Subcutaneous abdominal adipose tissue (tissue), 5 donors: ENCODE measurements around the gene GSE1.

Source experiments
- H3K27ac ChIP-seq: one replicate; pipeline ENCODE4 v1.7.0; 2013; ENCODE audit warnings: low read depth, mild to moderate bottlenecking, inconsistent platforms, low read length, moderate library complexity
- H3K27me3 ChIP-seq, 5 donors: one replicate each; pipeline ENCODE4 v1.7.0; 2013; ENCODE audit warnings: low read length in 5 of 5, inconsistent platforms in 1 of 5; ENCODE audit not compliant: control insufficient read depth in 5 of 5, insufficient read depth in 4 of 5
- H3K36me3 ChIP-seq, 5 donors: one replicate each; pipeline ENCODE4 v1.7.0; 2013; ENCODE audit warnings: low read length in 5 of 5; ENCODE audit not compliant: control insufficient read depth in 5 of 5, insufficient read depth in 5 of 5
- H3K4me1 ChIP-seq, 5 donors: one replicate each; pipeline ENCODE4 v1.7.0; 2013; ENCODE audit warnings: low read length in 5 of 5, mild to moderate bottlenecking in 3 of 5, moderate library complexity in 1 of 5; ENCODE audit not compliant: control insufficient read depth in 5 of 5, insufficient read depth in 5 of 5
- H3K4me3 ChIP-seq, 5 donors: one replicate each; pipeline ENCODE4 v1.7.0; 2013; ENCODE audit warnings: low read length in 5 of 5, low read depth in 1 of 5
- H3K9ac ChIP-seq, 5 donors: one replicate each; pipeline ENCODE4 v1.7.0; 2013; ENCODE audit warnings: low read length in 5 of 5, mild to moderate bottlenecking in 4 of 5, moderate library complexity in 3 of 5
- H3K9me3 ChIP-seq, 5 donors: one replicate each; pipeline ENCODE4 v1.7.0; 2013; ENCODE audit warnings: low read length in 5 of 5; ENCODE audit not compliant: control insufficient read depth in 5 of 5
- donor health status: healthy.
- donor health status: healthy.
- donor health status: healthy.
- donor health status: healthy.
- donor health status: healthy.

The GSE1 gene

GRCh38 chr16:85605051-85605911 is 7.8 kb upstream of the GSE1 start:
- H3K9ac ChIP-seq: peak overlapping the region in 1 of 5 donors; percentile 35
- peaks cover 3 to 66% (median 59%) of the 10 kb centered on the region in 5 donors for H3K4me1 ChIP-seq
- H3K36me3 ChIP-seq: peaks cover 0 to 11% (median 0%) of the 10 kb centered on the region in 5 donors
- H3K27me3 ChIP-seq: no peaks in the 10 kb centered on the region
- no peaks in the 10 kb centered on the region for H3K9me3 ChIP-seq
- H3K27ac ChIP-seq: no peak overlapping the region
- H3K4me3 ChIP-seq: no peak overlapping the region

- Histone ChIP-seq H3K27me3 (no peaks in the 10 kb centered on the region), H3K36me3 (peaks cover 0 to 11% (median 0%) of the 10 kb centered on the region in 5 donors), H3K9ac (no peak overlapping the region), H3K27ac (no peak overlapping the region), H3K9me3 (no peaks in the 10 kb centered on the region), H3K4me3 (no peak overlapping the region), H3K4me1 (peaks cover 6 to 66% (median 59%) of the 10 kb centered on the region in 5 donors)
Measured at GRCh38 chr16:85605912-85606841, 6.9 kb upstream of the GSE1 start.

- no peaks in the 10 kb centered on the region for H3K27me3 ChIP-seq
- H3K27ac ChIP-seq: no peak overlapping the region
- H3K9me3 ChIP-seq: no peaks in the 10 kb centered on the region
- peaks cover 6 to 65% (median 53%) of the 10 kb centered on the region in 5 donors for H3K4me1 ChIP-seq
- peak overlapping the region in 1 of 5 donors; percentile 6 for H3K4me3 ChIP-seq
- H3K9ac ChIP-seq: no peak overlapping the region
- peaks cover 0 to 11% (median 0%) of the 10 kb centered on the region in 5 donors for H3K36me3 ChIP-seq
Measured at GRCh38 chr16:85606904-85607303, 6.2 kb upstream of the GSE1 start.

- H3K36me3 ChIP-seq: peaks cover 0 to 11% (median 0%) of the 10 kb centered on the region in 5 donors
- H3K4me1 ChIP-seq: peaks cover 6 to 63% (median 51%) of the 10 kb centered on the region in 5 donors
- no peaks in the 10 kb centered on the region for H3K27me3 ChIP-seq
- H3K9ac ChIP-seq: peak overlapping the region in 2 of 5 donors; percentile 20 to 54
- peak overlapping the region in 1 of 5 donors; percentile 6 for H3K4me3 ChIP-seq
- no peaks in the 10 kb centered on the region for H3K9me3 ChIP-seq
- no peak overlapping the region for H3K27ac ChIP-seq
Measured at GRCh38 chr16:85607321-85607765, 5.8 kb upstream of the GSE1 start.

GRCh38 chr16:85607796-85608514 is 5.2 kb upstream of the GSE1 start:
- H3K27ac ChIP-seq: no peak overlapping the region

GRCh38 chr16:85608515-85608885 is 4.6 kb upstream of the GSE1 start:
- Histone ChIP-seq H3K27ac (no peak overlapping the region), H3K4me3 (no peak overlapping the region), H3K27me3 (no peaks in the 10 kb centered on the region), H3K36me3 (peaks cover 0 to 11% (median 0%) of the 10 kb centered on the region in 5 donors), H3K4me1 (peaks cover 3 to 63% (median 49%) of the 10 kb centered on the region in 5 donors), H3K9ac (no peak overlapping the region), H3K9me3 (no peaks in the 10 kb centered on the region)

More at GRCh38 chr16:85607796-85608514, 5.2 kb upstream of the GSE1 start:
- Histone ChIP-seq H3K9ac (peak overlapping the region in 1 of 5 donors; percentile 20), H3K36me3 (peaks cover 0 to 11% (median 0%) of the 10 kb centered on the region in 5 donors), H3K4me3 (no peak overlapping the region), H3K27me3 (no peaks in the 10 kb centered on the region), H3K4me1 (peaks cover 5 to 63% (median 51%) of the 10 kb centered on the region in 5 donors), H3K9me3 (no peaks in the 10 kb centered on the region)

GRCh38 chr16:85608887-85609286 is 4.2 kb upstream of the GSE1 start:
- Histone ChIP-seq H3K36me3 (peaks cover 0 to 11% (median 0%) of the 10 kb centered on the region in 5 donors), H3K4me1 (peaks cover 3 to 63% (median 48%) of the 10 kb centered on the region in 5 donors), H3K9me3 (no peaks in the 10 kb centered on the region), H3K27ac (no peak overlapping the region), H3K4me3 (no peak overlapping the region), H3K9ac (no peak overlapping the region), H3K27me3 (no peaks in the 10 kb centered on the region)

- H3K27ac ChIP-seq: peak overlapping the region; percentile 51
- peaks cover 3 to 66% (median 51%) of the 10 kb centered on the region in 5 donors for H3K4me1 ChIP-seq
- H3K4me3 ChIP-seq: no peak overlapping the region
Measured at GRCh38 chr16:85609539-85609938, 3.6 kb upstream of the GSE1 start.

GRCh38 chr16:85610059-85610445 is 3.1 kb upstream of the GSE1 start:
- Histone ChIP-seq H3K9ac (peak overlapping the region in 1 of 5 donors; percentile 56), H3K9me3 (no peaks in the 10 kb centered on the region), H3K27me3 (no peaks in the 10 kb centered on the region), H3K4me3 (peak overlapping the region in 2 of 5 donors; percentile 26 to 54), H3K4me1 (peaks cover 3 to 70% (median 55%) of the 10 kb centered on the region in 5 donors), H3K36me3 (peaks cover 0 to 11% (median 0%) of the 10 kb centered on the region in 5 donors), H3K27ac (peak overlapping the region; percentile 51)

More at GRCh38 chr16:85609539-85609938, 3.6 kb upstream of the GSE1 start:
- Histone ChIP-seq H3K9me3 (no peaks in the 10 kb centered on the region), H3K36me3 (peaks cover 0 to 11% (median 0%) of the 10 kb centered on the region in 5 donors), H3K9ac (no peak overlapping the region), H3K27me3 (no peaks in the 10 kb centered on the region)
